B cell (primary cell): ENCODE results near the gene KIF4A. TPM values are rescaled to one million over a fixed set of nuclear protein-coding genes. Genes with fewer than 3 reads are reported as not detected.

Experiments used
- ATAC-seq: fragments of 200-7000 bp; cut with Tn5 transposase; one replicate; pipeline ENCODE4 v1.10.0; 2021; ENCODE audit warnings: low read depth, mild to moderate bottlenecking, moderate number of reproducible peaks, moderate library complexity
- CTCF ChIA-PET: fragments of 350-600 bp; sonication (Branson Sonifier 250); formaldehyde crosslinking; loops from one replicate; lab custom pipeline; 2021; ENCODE audit warnings: antibody characterized with exemption, inconsistent platforms; lab: Charles Lee
- POLR2A ChIA-PET: fragments of 350-600 bp; sonication (Branson Sonifier 250); formaldehyde crosslinking; loops from one replicate; lab custom pipeline; 2021; ENCODE audit warnings: antibody characterized with exemption; lab: Charles Lee
- DNase-seq: peaks from one replicate; pipeline ENCODE4 v3.0.0; 2013
- H2AFZ ChIP-seq: 2 replicates; pipeline ENCODE4 v1.6.1; 2012; ENCODE audit warnings: mild to moderate bottlenecking, low read depth, low read length; ENCODE audit not compliant: insufficient read depth, poor library complexity, severe bottlenecking
- H3K27ac ChIP-seq, 2 donors: 1 replicate in 1 of 2; 2 replicates in 1 of 2; pipeline ENCODE4 v1.5.1; 2012 to 2013; ENCODE audit warnings: low read length in 2 of 2, mild to moderate bottlenecking in 2 of 2, moderate library complexity in 1 of 2
- H3K27me3 ChIP-seq, 4 experiments: fragments of 200-600 bp in 1 of 4; sonication (generic) in 1 of 4; replicated peaks in 1 of 4; 1 replicate in 2 of 4; 2 replicates in 2 of 4; pipeline versions ENCODE4 v1.6.1 to v1.7.0; 2013 to 2016; ENCODE audit warnings: low read length in 3 of 4, mild to moderate bottlenecking in 2 of 4, mixed read lengths in 1 of 4, moderate library complexity in 1 of 4; ENCODE audit not compliant: insufficient read depth in 4 of 4, control insufficient read depth in 3 of 4; ENCODE audit errors: control extremely low read depth in 1 of 4
- H3K36me3 ChIP-seq, 2 experiments: replicated peaks in 1 of 2; 1 replicate in 1 of 2; 2 replicates in 1 of 2; pipeline versions ENCODE4 v1.6.1 to v1.7.1; 2013; ENCODE audit warnings: low read length in 1 of 2; ENCODE audit not compliant: insufficient read depth in 2 of 2, control insufficient read depth in 1 of 2; ENCODE audit errors: control extremely low read depth in 1 of 2, extremely low read depth in 1 of 2
- H3K4me1 ChIP-seq, 2 donors: fragments of 200-600 bp in 1 of 2; sonication (generic) in 1 of 2; 1 replicate in 1 of 2; 2 replicates in 1 of 2; pipeline versions ENCODE4 v1.5.1 to v1.6.1; 2013 to 2017; ENCODE audit warnings: low read length in 2 of 2; ENCODE audit not compliant: control insufficient read depth in 2 of 2, insufficient read depth in 2 of 2
- H3K4me2 ChIP-seq: replicated peaks from 2 replicates; pipeline ENCODE3; 2012; ENCODE audit warnings: mild to moderate bottlenecking, low read depth, low read length; ENCODE audit not compliant: poor library complexity, severe bottlenecking
- H3K4me3 ChIP-seq, 5 experiments: fragments of 200-600 bp in 1 of 5; sonication (generic) in 1 of 5; 1 replicate in 3 of 5; 2 replicates in 2 of 5; pipeline versions ENCODE4 v1.5.1 to v1.7.0; 2011 to 2016; ENCODE audit warnings: low read length in 4 of 5, mild to moderate bottlenecking in 4 of 5, low read depth in 2 of 5, control low read depth in 1 of 5, moderate library complexity in 1 of 5; ENCODE audit not compliant: insufficient read depth in 1 of 5; ENCODE audit errors: control extremely low read depth in 1 of 5, extremely low read depth in 1 of 5
- H3K79me2 ChIP-seq: fragments of 200-600 bp; sonication (generic); one replicate; pipeline ENCODE4 v1.6.0; 2016; ENCODE audit warnings: low read length; ENCODE audit not compliant: control insufficient read depth, insufficient read depth
- H3K9ac ChIP-seq: fragments of 200-600 bp; sonication (generic); 2 replicates; pipeline ENCODE4 v1.6.1; 2017; ENCODE audit warnings: mild to moderate bottlenecking, low read length, moderate library complexity
- H3K9me3 ChIP-seq, 3 donors: one replicate each; pipeline versions ENCODE4 v1.6.1 to v1.7.1; 2013; ENCODE audit warnings: low read length in 2 of 3; ENCODE audit not compliant: control insufficient read depth in 2 of 3, insufficient read depth in 1 of 3; ENCODE audit errors: control extremely low read depth in 1 of 3
- H4K20me1 ChIP-seq: 2 replicates; pipeline ENCODE4 v1.6.0; 2012; ENCODE audit warnings: mild to moderate bottlenecking, low read length; ENCODE audit not compliant: insufficient read depth, control insufficient read depth, poor library complexity, severe bottlenecking
- H3K27ac Mint-ChIP-seq: one replicate; pipeline ENCODE4 v1.8.0; 2021; ENCODE audit warnings: mixed read lengths
- H3K27me3 Mint-ChIP-seq: one replicate; pipeline ENCODE4 v1.8.0; 2021; ENCODE audit warnings: mixed read lengths
- H3K4me1 Mint-ChIP-seq: one replicate; pipeline ENCODE4 v1.8.0; 2021; ENCODE audit warnings: mixed read lengths
- H3K4me3 Mint-ChIP-seq: one replicate; pipeline ENCODE4 v1.8.0; 2021; ENCODE audit warnings: mixed read lengths
- H3K9me3 Mint-ChIP-seq: one replicate; pipeline ENCODE4 v1.8.0; 2022; ENCODE audit warnings: mixed read lengths; ENCODE audit not compliant: insufficient read depth
- CTCF ChIP-seq: fragments of 200-600 bp; IDR thresholded peaks from one replicate; pipeline ENCODE4 v1.8.0; 2022; ENCODE audit warnings: antibody characterized with exemption, mild to moderate bottlenecking
- EZH2 ChIP-seq: IDR thresholded peaks from 2 replicates; pipeline ENCODE4 v1.6.1; 2012; ENCODE audit warnings: borderline replicate concordance, low read depth, mild to moderate bottlenecking, moderate library complexity, low read length; ENCODE audit not compliant: insufficient read depth, poor library complexity, severe bottlenecking
- WGBS: methylation state at CpG from one replicate; pipeline ENCODE4 v1.1.5; 2013; ENCODE audit warnings: missing lambda C conversion rate; ENCODE audit not compliant: insufficient coverage; 5-methylcytosine and 5-hydroxymethylcytosine counted together
- intact Hi-C: fragments of 100-400 bp; cut with micrococcal nuclease; formaldehyde crosslinking; loops from one replicate; pipeline ENCODE4 v1.10.0; 2022
- polyA plus RNA-seq: library from polyadenylated mRNA; depleted of rRNA; stranded (reverse); fragments of >200 nt; gene quantifications from 2 replicates; pipeline ENCODE4 v1.2.3, GENCODE V29; 2012
- total RNA-seq, 2 donors: library from RNA; stranded (reverse); fragments of 120-200 nt in 1 of 2; gene quantifications; 1 replicate in 1 of 2; 2 replicates in 1 of 2; pipeline versions ENCODE4 v1.2.3 to v1.2.4, GENCODE V29; 2013 to 2022

Gene KIF4A
- total and polyA plus RNA-seq, 2 donors (not counting 1 experiment from before 2014, with no cell fraction given) = 0.06 to 0.07 TPM

GRCh38 chrX:70439016-70439415 is 149.1 kb downstream of the KIF4A start:
- H3K27ac Mint-ChIP-seq = no peak overlapping the region
- Histone ChIP-seq H3K9me3 (no peaks in the 10 kb centered on the region), H4K20me1 (no peaks in the 10 kb centered on the region), H3K79me2 (no peaks in the 10 kb centered on the region), H3K9ac (no peak overlapping the region), H2AFZ (no peak overlapping the region), H3K4me2 (no peak overlapping the region), H3K27me3 (peaks cover 0 to 5% (median 3%) of the 10 kb centered on the region in 4 experiments), H3K27ac (no peak overlapping the region), H3K4me1 (peaks cover 5 to 11% of the 10 kb centered on the region in 2 donors), H3K4me3 (no peak overlapping the region), H3K36me3 (no peaks in the 10 kb centered on the region)
- no CpG with 5 or more reads among the region's 1 CpG for WGBS
- no peak for TF ChIP-seq EZH2
- TF ChIP-seq CTCF = no peak
- H3K4me3 Mint-ChIP-seq = no peak overlapping the region
- no peak for ATAC-seq
- peaks cover 28% of the 10 kb centered on the region for H3K27me3 Mint-ChIP-seq
- peaks cover 8% of the 10 kb centered on the region for H3K4me1 Mint-ChIP-seq
- ChIA-PET POLR2A (no interaction called here), CTCF (no interaction called here)
- no peak for DNase-seq
- intact Hi-C loops = no loop called here
- no peaks in the 10 kb centered on the region for H3K9me3 Mint-ChIP-seq

- WGBS = 80% methylated on average over 1 of the region's 6 CpGs
- no peaks in the 10 kb centered on the region for H3K79me2 ChIP-seq
- ATAC-seq (no peak), DNase-seq (no peak)
- peaks cover 0 to 17% (median 10%) of the 10 kb centered on the region in 4 experiments for H3K27me3 ChIP-seq
- Mint-ChIP-seq H3K4me3 (no peak overlapping the region), H3K27me3 (peaks cover 39% of the 10 kb centered on the region), H3K4me1 (peaks cover 5% of the 10 kb centered on the region), H3K9me3 (no peaks in the 10 kb centered on the region), H3K27ac (no peak overlapping the region)
- no peak overlapping the region for H2AFZ ChIP-seq
- peaks cover 4 to 10% of the 10 kb centered on the region in 2 donors for H3K4me1 ChIP-seq
- no peaks in the 10 kb centered on the region for H3K36me3 ChIP-seq
- no peak overlapping the region for H3K4me3 ChIP-seq
- POLR2A ChIA-PET = no interaction called here
- H3K9ac ChIP-seq = no peak overlapping the region
- CTCF ChIA-PET = no interaction called here
- no peak overlapping the region for H3K4me2 ChIP-seq
- intact Hi-C loops = loop anchor here (5.0 kb wide), 1 partner anchor 1615 kb away; the partner anchor contains the start of gene EFNB1
- H3K9me3 ChIP-seq = no peaks in the 10 kb centered on the region
- H3K27ac ChIP-seq = no peak overlapping the region
- H4K20me1 ChIP-seq = no peaks in the 10 kb centered on the region
- TF ChIP-seq EZH2 (no peak), CTCF (no peak)
Measured at GRCh38 chrX:70442224-70442623, 152.3 kb downstream of the KIF4A start.
